Activated T-cell treated with anti-CD3 and anti-CD28 coated beads for 24 hours (primary cell): Measurements from ENCODE around the gene CARS1.

ENCODE experiments used
- DNase-seq: peaks from one replicate; pipeline ENCODE4 v3.0.0-alpha.2; 2020; ENCODE audit warnings: low read depth

CARS1 gene

GRCh38 chr11:2991452-2992233 lies 65.6 kb downstream of the CARS1 start:
- DNase-seq, result no peak

GRCh38 chr11:2990617-2991451 lies 66.4 kb downstream of the CARS1 start:
- no peak for DNase-seq

GRCh38 chr11:2989551-2989950 lies 67.7 kb downstream of the CARS1 start:
- no peak for DNase-seq

- DNase-seq, result no peak
Observed at GRCh38 chr11:2989006-2989405, 68.2 kb downstream of the CARS1 start.

- DNase-seq, result peak; percentile 13
Observed at GRCh38 chr11:2987881-2988861, 69.1 kb downstream of the CARS1 start.

GRCh38 chr11:2983908-2984307 lies 73.3 kb downstream of the CARS1 start:
- no peak for DNase-seq

GRCh38 chr11:2982214-2982613 lies 75.0 kb downstream of the CARS1 start:
- DNase-seq, result no peak

- no peak for DNase-seq
Observed at GRCh38 chr11:2981130-2981529, 76.1 kb downstream of the CARS1 start.

GRCh38 chr11:2980168-2980840 lies 76.9 kb downstream of the CARS1 start:
- DNase-seq, result no peak

- DNase-seq, result no peak
Observed at GRCh38 chr11:2977113-2977512, 80.1 kb downstream of the CARS1 start.

GRCh38 chr11:2976294-2977063 lies 80.7 kb downstream of the CARS1 start:
- DNase-seq, result no peak

GRCh38 chr11:2975594-2975993 lies 81.6 kb downstream of the CARS1 start:
- DNase-seq, result no peak

GRCh38 chr11:2974272-2974671 lies 83.0 kb downstream of the CARS1 start:
- DNase-seq, result no peak

GRCh38 chr11:2968341-2968900 lies 88.8 kb downstream of the CARS1 start:
- no peak for DNase-seq

- no peak for DNase-seq
Observed at GRCh38 chr11:2964782-2965181, 92.4 kb downstream of the CARS1 start.

GRCh38 chr11:2963761-2964160 lies 93.5 kb downstream of the CARS1 start:
- DNase-seq, result no peak

GRCh38 chr11:2963112-2963754 lies 94.0 kb downstream of the CARS1 start:
- no peak for DNase-seq

- no peak for DNase-seq
Observed at GRCh38 chr11:2961080-2961479, 96.1 kb downstream of the CARS1 start.

GRCh38 chr11:2960139-2960538 lies 97.1 kb downstream of the CARS1 start:
- DNase-seq, result no peak

GRCh38 chr11:2958251-2958650 lies 99.0 kb downstream of the CARS1 start:
- DNase-seq, result no peak
